ENCODE data around the gene ARPC1A.
A peak's percentile ranks its signal among the peaks of the same experiment; 100 is the strongest.

GRCh38 chr7:99325592-99326407, at the start of gene ARPC1A:
- TF ChIP-seq, protein P1, sequence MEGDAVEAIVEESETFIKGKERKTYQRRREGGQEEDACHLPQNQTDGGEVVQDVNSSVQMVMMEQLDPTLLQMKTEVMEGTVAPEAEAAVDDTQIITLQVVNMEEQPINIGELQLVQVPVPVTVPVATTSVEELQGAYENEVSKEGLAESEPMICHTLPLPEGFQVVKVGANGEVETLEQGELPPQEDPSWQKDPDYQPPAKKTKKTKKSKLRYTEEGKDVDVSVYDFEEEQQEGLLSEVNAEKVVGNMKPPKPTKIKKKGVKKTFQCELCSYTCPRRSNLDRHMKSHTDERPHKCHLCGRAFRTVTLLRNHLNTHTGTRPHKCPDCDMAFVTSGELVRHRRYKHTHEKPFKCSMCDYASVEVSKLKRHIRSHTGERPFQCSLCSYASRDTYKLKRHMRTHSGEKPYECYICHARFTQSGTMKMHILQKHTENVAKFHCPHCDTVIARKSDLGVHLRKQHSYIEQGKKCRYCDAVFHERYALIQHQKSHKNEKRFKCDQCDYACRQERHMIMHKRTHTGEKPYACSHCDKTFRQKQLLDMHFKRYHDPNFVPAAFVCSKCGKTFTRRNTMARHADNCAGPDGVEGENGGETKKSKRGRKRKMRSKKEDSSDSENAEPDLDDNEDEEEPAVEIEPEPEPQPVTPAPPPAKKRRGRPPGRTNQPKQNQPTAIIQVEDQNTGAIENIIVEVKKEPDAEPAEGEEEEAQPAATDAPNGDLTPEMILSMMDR (IDR thresholded peaks at IDR 0.05; ENCODE audit: low read depth, low read length, poor library complexity, severe bottlenecking): peak; percentile 23
- no peak for TF ChIP-seq EZH2phosphoT487 (IDR thresholded peaks at IDR 0.05; ENCODE audit: borderline replicate concordance, low read length)

Measured in DOHH2 (cell line).